Heart left ventricle (tissue), 13 donors: ENCODE measurements around the gene XPC.

Experiments
- CTCF ChIP-seq, 12 donors: fragments of 200-600 bp; sonication (generic) in 4 of 12; IDR thresholded peaks; one replicate each; pipeline versions ENCODE4 v1.5.0 to v1.8.0; 2018 to 2022; ENCODE audit warnings: antibody characterized with exemption in 12 of 12, mild to moderate bottlenecking in 5 of 12
- POLR2A ChIP-seq, 2 donors: fragments of 450-650 bp; IDR thresholded peaks; one replicate each; pipeline ENCODE4 v1.6.1; 2017; ENCODE audit warnings: antibody characterized with exemption in 2 of 2, mild to moderate bottlenecking in 2 of 2, moderate library complexity in 2 of 2
- donor health status: ischemic (EF 13 %, LVEDD 7.1; RV severe dilation, severe dysfunction).
- donor health status: DM: no; HTN: yes; CAD: no.
- donor health status: DM: no; HTN: no; CAD: no.
- donor health status: ischemic (EF 25% LVEDD 6.9; RV normal size, moderate dysfunction).
- donor health status: ischemic (EF 25% LVEDD 5.7; RV mildly dilated, moderate dysfunction).
- donor health status: ischemic (EF 35%, LVEDD 5.7; RV mildly dilated, moderate dysfunction).
- donor health status: nonischemic (EF 11% LVEDD 7.7; RV severe dilation, severe dysfunction).
- donor health status: DM: yes; HTN: yes; CAD: no.
- donor health status: PGD.
- donor health status: ischemic (EF 29% LVEDD 5.4; RV normal size, mild dysfunction).
- donor health status: nonischemic (EF 23%, LVEDD 6.1; RV moderate dilation, normal function).

- no peak for TF ChIP-seq POLR2A (IDR thresholded peaks at IDR 0.05)
- no peak for TF ChIP-seq CTCF (IDR thresholded peaks at IDR 0.05)
These were observed 19.0 kb downstream of the XPC start for GRCh38 chr3:14159426-14159825.
